Activated CD8-positive, alpha-beta memory T cell treated with anti-CD3 and anti-CD28 coated beads for 48 hours (primary cell): Measurements from ENCODE around the gene GFPT2.

Experiments
- DNase-seq, 3 experiments: peaks; one replicate each; pipeline ENCODE4 v3.0.0-alpha.2; 2020; ENCODE audit warnings: low read depth in 2 of 3, low spot score in 2 of 3

Gene GFPT2

GRCh38 chr5:180287868-180288267 is 65.3 kb downstream of the GFPT2 start:
- DNase-seq = no peak

GRCh38 chr5:180287404-180287803 is 65.7 kb downstream of the GFPT2 start:
- no peak for DNase-seq

GRCh38 chr5:180284149-180284548 is 69.0 kb downstream of the GFPT2 start:
- no peak for DNase-seq

GRCh38 chr5:180283026-180283615 is 70.0 kb downstream of the GFPT2 start:
- DNase-seq = no peak

- DNase-seq = no peak
These were observed 70.9 kb downstream of the GFPT2 start for GRCh38 chr5:180282281-180282680.

GRCh38 chr5:180281706-180282105 is 71.4 kb downstream of the GFPT2 start:
- DNase-seq = no peak

- DNase-seq = no peak
These were observed 78.4 kb downstream of the GFPT2 start for GRCh38 chr5:180274695-180275094.

GRCh38 chr5:180271221-180271620 is 81.9 kb downstream of the GFPT2 start:
- DNase-seq = no peak

- no peak for DNase-seq
These were observed 93.9 kb downstream of the GFPT2 start for GRCh38 chr5:180259260-180259611.

- no peak for DNase-seq
These were observed 99.9 kb downstream of the GFPT2 start for GRCh38 chr5:180253036-180253824.

- DNase-seq = no peak
These were observed 101.2 kb downstream of the GFPT2 start for GRCh38 chr5:180251887-180252286.

GRCh38 chr5:180251141-180251540 is 102.0 kb downstream of the GFPT2 start:
- DNase-seq = no peak
